ENCODE data around the gene NADSYN1.

NADSYN1 gene

GRCh38 chr11:71423181-71423790 is 29.7 kb upstream of the NADSYN1 start:
- Histone ChIP-seq H3K36me3 (ENCODE audit: insufficient read depth, low read length) (no peaks in the 10 kb centered on the region), H3K9ac (ENCODE audit: low read length) (no peak overlapping the region), H3K4me1 (ENCODE audit: insufficient read depth, low read length, severe bottlenecking) (no peaks in the 10 kb centered on the region), H4K20me1 (ENCODE audit: insufficient read depth, low read length) (no peaks in the 10 kb centered on the region), H3K9me2 (ENCODE audit: low read depth, low read length) (no peaks in the 10 kb centered on the region), H3K9me3 (ENCODE audit: low read length) (no peaks in the 10 kb centered on the region), H3K79me2 (ENCODE audit: insufficient read depth, low read length) (no peaks in the 10 kb centered on the region), H3F3A (ENCODE audit: insufficient read depth, low read length) (no peaks in the 10 kb centered on the region), H2AFZ (ENCODE audit: low read length) (no peak overlapping the region), H3K27me3 (ENCODE audit: insufficient read depth, low read length) (peaks cover 9% of the 10 kb centered on the region), H3K4me2 (ENCODE audit: low read length) (no peak overlapping the region), H3K27ac (ENCODE audit: low read depth, low read length, poor library complexity, severe bottlenecking) (no peak overlapping the region), H3K4me3 (ENCODE audit: low read depth, low read length, poor library complexity, severe bottlenecking) (no peak overlapping the region)
- TF ChIP-seq CTCF (IDR thresholded peaks at IDR 0.05; ENCODE audit: low read length) = no peak
- TF ChIP-seq EZH2 (IDR thresholded peaks at IDR 0.05; ENCODE audit: borderline replicate concordance, low read length) = no peak

- Histone ChIP-seq H3K36me3 (ENCODE audit: insufficient read depth, low read length) (no peaks in the 10 kb centered on the region), H3K9ac (ENCODE audit: low read length) (no peak overlapping the region), H3K9me2 (ENCODE audit: low read depth, low read length) (no peaks in the 10 kb centered on the region), H3K9me3 (ENCODE audit: low read length) (no peaks in the 10 kb centered on the region), H3F3A (ENCODE audit: insufficient read depth, low read length) (no peaks in the 10 kb centered on the region), H2AFZ (ENCODE audit: low read length) (no peak overlapping the region), H3K4me3 (ENCODE audit: low read depth, low read length, poor library complexity, severe bottlenecking) (no peak overlapping the region), H3K27ac (ENCODE audit: low read depth, low read length, poor library complexity, severe bottlenecking) (no peak overlapping the region), H3K79me2 (ENCODE audit: insufficient read depth, low read length) (no peaks in the 10 kb centered on the region), H3K27me3 (ENCODE audit: insufficient read depth, low read length) (peaks cover 6% of the 10 kb centered on the region; the same call in 1 of the 2 replicates), H4K20me1 (ENCODE audit: insufficient read depth, low read length) (no peaks in the 10 kb centered on the region), H3K4me2 (ENCODE audit: low read length) (no peak overlapping the region), H3K4me1 (ENCODE audit: insufficient read depth, low read length, severe bottlenecking) (no peaks in the 10 kb centered on the region)
- TF ChIP-seq CTCF (IDR thresholded peaks at IDR 0.05; ENCODE audit: low read length) (no peak), EZH2 (IDR thresholded peaks at IDR 0.05; ENCODE audit: borderline replicate concordance, low read length) (no peak)
These were observed 27.6 kb upstream of the NADSYN1 start for GRCh38 chr11:71425409-71425808.

GRCh38 chr11:71425860-71426259 is 27.1 kb upstream of the NADSYN1 start:
- no peaks in the 10 kb centered on the region for H3K79me2 ChIP-seq (ENCODE audit: insufficient read depth, low read length)
- H3K9me3 ChIP-seq (ENCODE audit: low read length) = no peaks in the 10 kb centered on the region
- H3K4me2 ChIP-seq (ENCODE audit: low read length) = no peak overlapping the region
- H2AFZ ChIP-seq (ENCODE audit: low read length) = no peak overlapping the region
- no peak for TF ChIP-seq CTCF (IDR thresholded peaks at IDR 0.05; ENCODE audit: low read length)
- TF ChIP-seq EZH2 (IDR thresholded peaks at IDR 0.05; ENCODE audit: borderline replicate concordance, low read length) = no peak
- no peaks in the 10 kb centered on the region for H3K9me2 ChIP-seq (ENCODE audit: low read depth, low read length)
- H3K4me1 ChIP-seq (ENCODE audit: insufficient read depth, low read length, severe bottlenecking) = no peaks in the 10 kb centered on the region
- no peaks in the 10 kb centered on the region for H3F3A ChIP-seq (ENCODE audit: insufficient read depth, low read length)
- no peak overlapping the region for H3K4me3 ChIP-seq (ENCODE audit: low read depth, low read length, poor library complexity, severe bottlenecking)
- H3K27ac ChIP-seq (ENCODE audit: low read depth, low read length, poor library complexity, severe bottlenecking) = no peak overlapping the region
- H4K20me1 ChIP-seq (ENCODE audit: insufficient read depth, low read length) = no peaks in the 10 kb centered on the region
- no peaks in the 10 kb centered on the region for H3K36me3 ChIP-seq (ENCODE audit: insufficient read depth, low read length)
- no peak overlapping the region for H3K9ac ChIP-seq (ENCODE audit: low read length)
- H3K27me3 ChIP-seq (ENCODE audit: insufficient read depth, low read length) = peaks cover 4% of the 10 kb centered on the region; the same call in 1 of the 2 replicates
